A549 (cell line): ENCODE measurements around the gene PIP4K2B.

Experiments
- BHLHE40 ChIP-seq: IDR thresholded peaks from 2 replicates; pipeline ENCODE4 v1.6.1; 2012; ENCODE audit warnings: low read depth, low read length, inconsistent platforms
- CTCF ChIP-seq: fragments of >200 bp; sonication (Bioruptor Twin); formaldehyde crosslinking; IDR thresholded peaks from 3 replicates; pipeline ENCODE4 v1.5.1; 2016
- EP300 ChIP-seq, 2 experiments: fragments of >200 bp; sonication (Bioruptor Twin); formaldehyde crosslinking; IDR thresholded peaks; 2 replicates in 1 of 2; 3 replicates in 1 of 2; pipeline ENCODE4 v1.6.1; 2016 to 2017
- MAX ChIP-seq: IDR thresholded peaks from 2 replicates; pipeline ENCODE4 v1.6.1; 2012

- TF ChIP-seq MAX (no peak), EP300 (IDR thresholded peaks at IDR 0.05) (no peak), BHLHE40 (no peak), CTCF (no peak)
Observed at GRCh38 chr17:38809828-38810227, 10.5 kb upstream of the PIP4K2B start.
